A549 (cell line): ENCODE results near the gene ITSN2.

Experiments used
- CEBPB ChIP-seq, 2 experiments: fragments of >200 bp in 1 of 2; sonication (Bioruptor Twin) in 1 of 2; formaldehyde crosslinking in 1 of 2; IDR thresholded peaks; 2 replicates each; pipeline ENCODE4 v1.6.1; 2012 to 2016
- CTCF ChIP-seq: fragments of >200 bp; sonication (Bioruptor Twin); formaldehyde crosslinking; IDR thresholded peaks from 3 replicates; pipeline ENCODE4 v1.5.1; 2016
- EHMT2 ChIP-seq: fragments of 200-600 bp; sonication (generic); IDR thresholded peaks from 2 replicates; pipeline ENCODE4 v1.6.1; 2016; ENCODE audit warnings: antibody characterized with exemption, low read depth, mild to moderate bottlenecking, moderate library complexity
- ELK1 ChIP-seq: fragments of 150-350 bp; IDR thresholded peaks from 2 replicates; pipeline ENCODE4 v1.6.1; 2014; ENCODE audit warnings: low read depth, mild to moderate bottlenecking, low read length
- ESRRA ChIP-seq: fragments of 150-350 bp; IDR thresholded peaks from 2 replicates; pipeline ENCODE4 v1.6.1; 2014; ENCODE audit warnings: mild to moderate bottlenecking, low read length, borderline replicate concordance
- MYC ChIP-seq: IDR thresholded peaks from 2 replicates; pipeline ENCODE4 v1.6.1; 2012; ENCODE audit warnings: mild to moderate bottlenecking, inconsistent platforms, low read length, improper control_type of control experiment, borderline replicate concordance
- POLR2A ChIP-seq: IDR thresholded peaks from 2 replicates; pipeline ENCODE4 v1.6.1; 2012; ENCODE audit warnings: mild to moderate bottlenecking, low read length
- RAD21 ChIP-seq, 2 experiments: fragments of >200 bp in 1 of 2; sonication (Bioruptor Twin) in 1 of 2; formaldehyde crosslinking in 1 of 2; IDR thresholded peaks in 1 of 2; conservative IDR thresholded peaks in 1 of 2; 2 replicates in 1 of 2; 3 replicates in 1 of 2; pipeline ENCODE4 v1.6.1; 2012 to 2018; ENCODE audit warnings: inconsistent platforms in 1 of 2
- RFX5 ChIP-seq: fragments of 450-650 bp; IDR thresholded peaks from 2 replicates; pipeline ENCODE4 v1.7.1; 2014; ENCODE audit warnings: antibody characterized with exemption, mild to moderate bottlenecking, moderate library complexity
- SMC3 ChIP-seq: fragments of >200 bp; sonication (Bioruptor Twin); formaldehyde crosslinking; IDR thresholded peaks from 3 replicates; pipeline ENCODE4 v1.6.1; 2018; ENCODE audit warnings: inconsistent platforms
- ZFP36 ChIP-seq: fragments of 450-650 bp; IDR thresholded peaks from 2 replicates; pipeline ENCODE4 v1.6.1; 2014; ENCODE audit warnings: borderline replicate concordance; ENCODE audit not compliant: partially characterized antibody
- TF ChIP-seq, protein P1 (sequence below): IDR thresholded peaks from 2 replicates; pipeline ENCODE4 v1.6.1; 2012
- TF ChIP-seq, protein P2 (sequence below): IDR thresholded peaks from 2 replicates; pipeline ENCODE4 v1.6.1; 2012

DNA sequence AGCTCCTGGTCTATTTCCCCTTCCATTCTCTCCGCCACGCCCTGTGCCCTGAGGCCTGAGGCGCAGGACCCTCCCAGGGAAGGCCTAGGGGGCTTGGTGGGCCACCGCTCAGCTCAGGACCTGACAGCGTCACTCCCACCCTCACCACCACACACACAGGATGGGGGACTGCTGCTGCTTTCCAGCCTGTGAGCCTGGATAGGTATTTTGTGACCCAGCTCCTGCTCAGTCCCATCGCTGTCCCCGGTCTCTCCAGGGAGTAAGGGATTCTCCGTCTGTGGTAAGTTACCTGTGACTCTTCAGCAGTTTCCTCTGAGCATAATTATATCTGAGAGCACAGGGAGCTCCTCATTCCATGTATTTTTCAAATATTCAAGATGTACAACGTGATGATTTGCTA, 169.2 kb downstream of the ITSN2 start:
- TF ChIP-seq ZFP36 (no peak), CTCF (no peak), EHMT2 (no peak), CEBPB (IDR thresholded peaks at IDR 0.05) (no peak), RAD21 (conservative IDR thresholded peaks at IDR 0.05 in 1 of 2, IDR thresholded peaks at IDR 0.05 in 1 of 2) (no peak), MYC (no peak), ESRRA (no peak), POLR2A (no peak), RFX5 (no peak), ELK1 (no peak), SMC3 (no peak)
- TF ChIP-seq, protein P1, sequence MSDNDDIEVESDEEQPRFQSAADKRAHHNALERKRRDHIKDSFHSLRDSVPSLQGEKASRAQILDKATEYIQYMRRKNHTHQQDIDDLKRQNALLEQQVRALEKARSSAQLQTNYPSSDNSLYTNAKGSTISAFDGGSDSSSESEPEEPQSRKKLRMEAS = no peak
- TF ChIP-seq, protein P2, sequence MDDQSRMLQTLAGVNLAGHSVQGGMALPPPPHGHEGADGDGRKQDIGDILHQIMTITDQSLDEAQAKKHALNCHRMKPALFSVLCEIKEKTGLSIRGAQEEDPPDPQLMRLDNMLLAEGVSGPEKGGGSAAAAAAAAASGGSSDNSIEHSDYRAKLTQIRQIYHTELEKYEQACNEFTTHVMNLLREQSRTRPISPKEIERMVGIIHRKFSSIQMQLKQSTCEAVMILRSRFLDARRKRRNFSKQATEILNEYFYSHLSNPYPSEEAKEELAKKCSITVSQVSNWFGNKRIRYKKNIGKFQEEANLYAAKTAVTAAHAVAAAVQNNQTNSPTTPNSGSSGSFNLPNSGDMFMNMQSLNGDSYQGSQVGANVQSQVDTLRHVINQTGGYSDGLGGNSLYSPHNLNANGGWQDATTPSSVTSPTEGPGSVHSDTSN = no peak
